ENCODE measurements around the gene CPEB4.

The CPEB4 gene

DNA sequence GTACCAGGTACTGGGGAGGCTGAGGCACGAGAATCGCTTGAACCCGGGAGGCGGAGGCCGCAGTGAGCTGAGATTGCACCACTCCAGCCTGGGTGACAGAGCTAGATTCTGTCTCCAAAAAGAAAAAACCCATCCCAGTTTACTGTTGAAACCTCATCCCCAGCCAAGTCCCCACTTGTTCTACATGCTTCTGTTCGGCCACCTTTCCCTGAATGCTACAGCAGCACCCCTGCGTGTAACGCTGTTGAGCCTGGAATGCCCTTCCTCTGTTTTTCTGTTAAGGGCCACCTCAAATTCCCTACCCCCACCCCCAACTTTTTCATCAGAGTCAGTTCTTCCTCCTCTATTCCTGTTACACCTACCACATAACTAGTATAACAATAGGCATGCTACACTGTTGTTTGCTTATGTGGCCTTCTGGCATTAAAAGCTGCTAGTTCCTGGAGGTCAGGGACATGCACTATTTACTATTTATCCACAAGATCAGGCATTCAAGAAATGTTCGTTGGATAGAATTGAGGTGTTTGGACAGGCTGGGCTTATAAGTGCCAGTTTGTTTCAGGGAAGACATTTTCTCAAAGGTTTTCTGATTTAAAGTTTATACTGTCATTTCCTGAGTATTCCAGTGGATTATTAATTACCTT lies 53.7 kb downstream of the CPEB4 start:
- no peak for DNase-seq (ENCODE audit: low read depth in 2 of 2, low spot score in 1 of 2)

DNA sequence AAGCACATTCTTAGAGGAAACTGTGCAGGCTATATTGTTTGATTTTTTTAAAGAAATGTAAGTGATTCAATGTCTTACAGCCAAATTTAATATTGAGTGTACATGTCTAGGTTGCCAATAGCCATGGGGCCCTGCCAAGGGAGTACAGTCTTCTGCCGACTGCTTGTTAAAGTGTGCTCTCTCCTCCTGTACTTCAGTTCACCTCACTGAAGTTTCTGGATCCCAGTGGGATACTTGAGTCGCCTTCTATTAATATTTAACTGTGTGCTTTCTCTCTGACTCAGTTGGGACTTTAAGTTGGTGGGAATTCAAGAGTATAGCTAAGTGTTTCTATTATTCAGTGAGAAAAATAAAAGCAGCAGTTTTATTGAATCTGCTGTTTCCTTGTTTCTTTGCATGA lies 56.4 kb downstream of the CPEB4 start:
- no peak for DNase-seq (ENCODE audit: low read depth in 2 of 2, low spot score in 1 of 2)

DNA sequence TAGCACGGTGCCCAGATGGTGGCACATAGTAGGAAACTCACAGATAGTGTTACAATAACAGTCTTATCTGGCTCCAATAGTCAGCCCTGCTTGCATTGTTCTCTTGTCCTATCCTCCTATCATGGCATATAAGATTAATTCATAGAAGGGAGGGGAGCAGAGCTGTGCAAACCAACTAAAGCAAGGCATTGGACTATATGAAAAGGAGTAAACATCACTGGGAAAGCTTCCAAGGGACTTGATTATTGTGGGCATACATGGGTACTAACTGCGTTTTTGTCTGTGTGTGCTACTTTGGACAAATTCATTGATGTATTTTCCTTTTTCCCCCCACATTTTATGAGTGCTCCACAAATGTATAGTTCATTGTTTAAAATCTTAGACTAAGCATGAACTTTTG lies 57.0 kb downstream of the CPEB4 start:
- no peak for DNase-seq (ENCODE audit: low read depth in 2 of 2, low spot score in 1 of 2)

GRCh38 chr5:173946323-173946722 lies 58.2 kb downstream of the CPEB4 start:
- no peak for DNase-seq (ENCODE audit: low read depth in 2 of 2, low spot score in 1 of 2)

- DNase-seq (ENCODE audit: low read depth in 2 of 2, low spot score in 1 of 2), result no peak
Observed at GRCh38 chr5:173950829-173951228, 62.7 kb downstream of the CPEB4 start.

DNA sequence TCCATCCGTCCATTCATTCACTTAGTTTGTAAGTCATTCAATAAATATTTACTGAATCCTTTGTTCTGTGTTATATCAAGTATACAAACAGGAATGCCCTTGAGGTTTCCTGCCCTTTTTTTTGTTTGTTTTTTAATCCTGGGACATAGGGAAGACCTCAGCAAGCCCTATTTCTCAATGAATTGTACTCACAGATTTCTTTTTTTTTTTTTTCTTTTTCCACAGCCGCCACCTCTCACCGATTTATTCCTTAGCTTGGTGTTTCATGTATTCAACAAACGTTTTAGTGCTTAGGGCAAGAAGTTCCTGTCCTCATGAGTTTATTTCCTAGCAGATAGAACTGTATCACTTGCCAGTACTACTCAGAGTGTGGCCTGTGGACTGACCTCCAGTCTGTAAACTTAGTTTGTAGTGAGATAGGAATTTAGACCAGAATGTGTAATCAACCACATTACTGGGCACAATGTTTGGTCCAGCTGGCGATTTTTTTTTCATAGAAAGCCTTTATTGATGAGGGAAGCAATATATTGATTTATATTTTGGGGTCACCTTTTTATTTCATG lies 65.5 kb downstream of the CPEB4 start:
- no peak for DNase-seq (ENCODE audit: low read depth in 2 of 2, low spot score in 1 of 2)

DNA sequence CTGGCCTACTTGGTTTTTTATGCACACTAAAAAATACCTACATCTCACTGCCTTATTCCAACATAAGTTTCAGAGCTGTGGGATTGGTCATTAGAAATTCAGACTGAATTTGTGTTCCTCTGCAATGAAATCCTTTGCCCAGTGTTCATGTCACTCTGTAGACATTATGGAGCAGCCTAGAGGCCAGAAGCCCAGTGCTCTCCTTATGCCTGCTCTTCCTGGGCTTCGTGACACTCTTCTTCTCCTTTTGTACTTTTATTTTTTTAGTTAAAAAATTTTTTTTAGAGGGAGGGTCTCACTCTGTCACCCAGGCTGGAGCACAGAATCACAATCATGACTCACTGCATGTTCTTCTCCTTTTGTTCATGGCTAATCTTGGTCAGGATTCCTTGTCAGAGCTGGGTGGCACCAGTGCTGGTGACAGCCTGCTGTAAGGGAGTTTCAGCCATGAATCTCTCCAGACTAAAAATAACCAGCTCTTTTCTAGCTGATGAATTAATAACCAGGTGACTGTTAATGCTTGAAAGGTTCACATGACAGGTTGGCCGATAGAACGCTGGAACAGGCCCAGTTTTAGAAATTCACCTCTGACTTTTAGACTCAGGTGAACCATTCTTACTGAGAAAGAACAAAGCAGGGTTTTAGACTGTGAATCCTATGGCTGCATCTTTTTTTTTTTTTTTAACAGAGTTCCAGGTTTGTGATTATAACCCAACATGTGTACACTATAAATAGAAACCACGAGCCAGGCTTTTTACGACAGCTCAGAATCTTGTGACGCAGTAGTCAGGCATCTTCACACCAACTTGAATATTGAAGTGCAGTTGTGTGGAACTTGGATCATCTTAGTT lies 66.7 kb downstream of the CPEB4 start:
- no peak for DNase-seq (ENCODE audit: low read depth in 2 of 2, low spot score in 1 of 2)

GRCh38 chr5:173960986-173961385 lies 72.8 kb downstream of the CPEB4 start:
- no peak for DNase-seq (ENCODE audit: low read depth in 2 of 2, low spot score in 1 of 2)

- DNase-seq (ENCODE audit: low read depth in 2 of 2, low spot score in 1 of 2), result no peak
Observed at GRCh38 chr5:173961418-173961817, 73.3 kb downstream of the CPEB4 start.

GRCh38 chr5:173962436-173962972 lies 74.4 kb downstream of the CPEB4 start:
- DNase-seq (ENCODE audit: low read depth in 2 of 2, low spot score in 1 of 2), result no peak

DNA sequence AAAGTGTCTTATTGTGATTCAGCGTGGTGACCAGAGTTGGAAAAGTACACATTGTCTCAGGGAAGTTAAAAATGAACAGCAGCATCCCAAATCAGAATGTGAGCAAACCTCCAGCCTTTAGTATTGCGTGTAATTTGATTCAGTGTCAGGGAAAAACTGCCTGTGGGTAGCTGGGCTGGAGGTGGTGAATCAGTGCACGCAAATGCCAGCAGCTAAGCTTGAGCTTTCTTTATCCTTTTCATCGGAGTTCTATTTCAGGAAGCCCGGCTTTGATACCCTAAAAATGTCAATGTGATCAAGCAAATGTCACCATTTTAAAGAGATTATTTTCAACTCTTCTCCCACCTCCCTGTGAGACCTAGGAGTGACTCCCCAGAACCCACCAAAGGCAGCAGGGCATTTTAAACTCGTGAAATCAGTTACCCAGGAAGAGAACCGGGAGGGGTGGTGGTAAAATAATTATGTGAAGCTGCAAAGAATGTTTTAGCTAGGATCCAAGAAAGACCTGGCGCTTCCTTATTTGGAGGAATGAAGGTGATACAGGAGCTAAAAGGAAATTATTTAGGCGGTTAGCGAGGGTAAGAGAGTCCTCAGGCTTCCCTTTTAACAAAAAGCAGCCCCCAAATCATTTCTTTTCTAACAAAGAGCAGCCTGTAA lies 75.2 kb downstream of the CPEB4 start:
- no peak for DNase-seq (ENCODE audit: low read depth in 2 of 2, low spot score in 1 of 2)

DNA sequence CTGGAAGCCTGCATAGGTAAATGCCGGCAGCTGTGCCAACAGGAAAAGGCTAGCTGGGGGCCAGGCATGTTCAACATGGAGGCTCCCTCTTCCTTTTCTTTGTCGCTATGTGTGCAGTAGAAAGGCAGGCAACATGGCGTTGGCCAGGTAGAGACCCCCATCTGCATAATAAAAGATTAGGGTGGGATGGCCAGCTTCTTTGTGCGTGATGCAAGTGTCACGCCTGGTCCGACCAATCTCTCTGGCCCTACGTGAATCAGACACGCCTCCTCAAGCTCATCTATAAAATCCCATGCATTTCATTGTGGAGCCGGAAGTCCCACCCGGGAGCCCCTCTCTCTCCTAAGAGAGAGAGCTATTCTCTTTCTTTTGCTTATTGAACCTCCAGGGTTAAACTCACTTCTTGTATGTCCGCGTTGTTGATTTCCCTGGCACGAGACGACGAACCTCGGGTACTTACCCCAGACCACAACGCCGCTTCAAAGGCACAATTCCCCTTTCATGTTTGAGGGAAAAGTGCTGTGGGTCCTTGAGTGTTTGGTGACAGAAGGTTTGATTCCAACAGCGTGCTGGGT lies 75.8 kb downstream of the CPEB4 start:
- no peak for DNase-seq (ENCODE audit: low read depth in 2 of 2, low spot score in 1 of 2)

DNA sequence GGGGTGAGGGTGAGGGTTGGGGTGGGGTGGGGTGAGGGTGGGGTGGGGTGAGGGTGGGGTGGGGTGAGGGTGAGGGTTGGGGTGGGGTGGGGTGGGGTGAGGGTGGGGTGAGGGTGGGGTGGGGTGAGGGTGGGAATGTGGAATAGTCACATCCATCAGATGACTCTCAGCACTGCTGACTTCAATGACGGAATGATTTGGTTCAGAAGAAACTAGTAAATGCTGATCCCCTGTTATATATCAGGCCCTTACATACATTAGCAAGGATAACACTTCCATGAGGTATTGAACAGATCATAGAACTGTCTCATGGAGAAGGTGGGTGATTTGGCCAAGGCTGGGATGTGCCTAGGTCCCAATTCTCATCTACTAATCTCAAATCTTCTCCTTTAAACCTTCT lies 76.4 kb downstream of the CPEB4 start:
- DNase-seq (ENCODE audit: low read depth in 2 of 2, low spot score in 1 of 2), result no peak

GRCh38 chr5:173967241-173967640 lies 79.1 kb downstream of the CPEB4 start:
- no peak for DNase-seq (ENCODE audit: low read depth in 2 of 2, low spot score in 1 of 2)

DNA sequence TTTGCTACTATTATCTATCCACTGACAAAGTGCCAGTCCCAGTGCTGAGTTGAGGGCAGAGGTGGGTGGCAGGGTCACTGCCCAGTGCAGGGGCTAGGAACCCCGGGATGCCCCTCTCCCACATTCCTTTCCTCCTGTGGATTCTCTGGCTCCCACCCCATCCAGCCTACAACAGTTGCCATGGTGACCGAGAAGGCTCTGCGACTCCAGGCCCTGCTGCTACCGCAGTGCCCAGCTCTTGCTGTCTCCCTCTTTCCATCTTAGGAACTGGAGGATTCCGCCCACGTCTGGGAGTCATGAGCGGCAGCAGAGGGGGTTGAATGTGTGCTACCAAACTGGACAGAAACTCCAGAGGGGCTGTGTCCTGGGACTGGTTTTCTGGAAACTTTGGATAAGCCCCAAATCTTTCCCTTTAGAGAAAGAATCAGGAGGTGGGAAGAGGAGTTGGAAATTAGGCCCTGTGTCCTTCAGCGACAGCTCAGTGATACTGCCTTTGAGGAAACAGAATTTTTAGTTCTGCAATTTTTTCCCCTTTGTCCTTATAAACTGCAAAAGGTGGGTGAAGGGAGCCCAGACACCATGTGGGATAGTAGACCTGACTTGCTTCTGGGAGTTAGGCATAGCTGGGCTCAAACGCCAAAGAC lies 80.1 kb downstream of the CPEB4 start:
- no peak for DNase-seq (ENCODE audit: low read depth in 2 of 2, low spot score in 1 of 2)

DNA sequence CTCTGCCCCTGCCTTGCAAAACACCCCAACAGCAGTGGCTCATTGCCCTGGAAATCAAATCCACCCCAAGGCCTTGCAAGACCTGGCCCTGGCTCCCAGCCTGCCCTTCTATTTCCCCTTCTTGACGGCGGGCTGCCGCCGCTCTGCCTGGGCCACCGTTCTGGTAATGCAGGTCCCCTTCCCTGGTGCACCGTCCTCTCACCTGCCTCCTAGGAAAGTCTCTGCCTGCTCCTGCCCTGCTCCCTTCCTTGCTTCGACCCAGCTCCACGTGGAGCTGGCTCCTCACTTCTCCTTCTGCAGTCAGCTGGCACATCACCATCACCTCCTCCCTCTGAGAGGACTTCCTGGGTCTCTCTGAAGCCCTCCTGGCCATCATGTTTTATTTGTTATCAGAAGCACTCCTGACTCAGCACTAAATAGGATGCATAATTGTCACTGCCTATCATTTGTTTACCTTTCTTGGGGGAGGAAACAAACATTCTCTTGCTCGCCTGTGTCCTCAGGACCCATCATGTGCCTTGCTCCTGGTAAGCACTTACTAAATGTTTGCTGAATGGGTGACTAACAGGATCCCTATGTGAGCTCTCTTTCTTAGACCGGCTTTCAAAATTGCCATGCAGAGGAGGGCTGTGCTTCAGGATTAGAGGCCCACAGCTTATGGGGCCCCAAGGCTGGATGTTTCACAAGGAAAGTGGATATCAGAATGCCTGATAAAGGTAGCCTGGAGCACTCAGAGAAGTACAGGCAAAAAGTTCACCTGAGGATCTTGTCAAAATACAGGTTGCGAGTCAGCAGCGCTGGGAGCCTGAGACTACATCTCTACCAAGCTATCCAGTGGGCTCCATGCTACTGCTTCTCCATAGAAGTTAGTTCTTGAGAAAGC lies 81.3 kb downstream of the CPEB4 start:
- DNase-seq (ENCODE audit: low read depth in 2 of 2, low spot score in 1 of 2), result no peak

- no peak for DNase-seq (ENCODE audit: low read depth in 2 of 2, low spot score in 1 of 2)
Observed at GRCh38 chr5:173970878-173971650, 82.9 kb downstream of the CPEB4 start.

GRCh38 chr5:173971681-173972345 lies 83.7 kb downstream of the CPEB4 start:
- no peak for DNase-seq (ENCODE audit: low read depth in 2 of 2, low spot score in 1 of 2)

GRCh38 chr5:173972607-173972924 lies 84.4 kb downstream of the CPEB4 start:
- DNase-seq (ENCODE audit: low read depth in 2 of 2, low spot score in 1 of 2), result no peak

Data from stimulated activated CD8-positive, alpha-beta memory T cell treated with anti-CD3 and anti-CD28 coated beads, Interleukin-4, amount 100 ng/mL, for 4 hours (primary cell).